Spleen (tissue), 7 donors: Measurements from ENCODE around the gene MYO5A.

Experiments used
- CTCF ChIP-seq, 11 experiments: fragments of 200-600 bp in 7 of 11; fragments of 450-650 bp in 4 of 11; sonication (generic) in 4 of 11; IDR thresholded peaks in 8 of 11; conservative IDR thresholded peaks in 3 of 11; 1 replicate in 7 of 11; 2 replicates in 4 of 11; pipeline versions ENCODE4 v1.4.0 to v1.8.0; 2016 to 2021; ENCODE audit warnings: antibody characterized with exemption in 11 of 11, inconsistent platforms in 4 of 11, mild to moderate bottlenecking in 1 of 11
- POLR2A ChIP-seq, 3 donors: fragments of 450-650 bp; IDR thresholded peaks; one replicate each; pipeline ENCODE4 v1.5.1; 2017; ENCODE audit warnings: antibody characterized with exemption in 3 of 3, mild to moderate bottlenecking in 1 of 3
- POLR2AphosphoS5 ChIP-seq, 3 donors: sonication (generic); formaldehyde crosslinking; IDR thresholded peaks; one replicate each; pipeline ENCODE4 v1.5.1; 2017; ENCODE audit warnings: antibody characterized with exemption in 3 of 3
- donor health status: DM: no; HTN: no; CAD: no; lungs with moderate emphysema.
- donor health status: DM: no; HTN: no; CAD: no.
- donor health status: DM: no; HTN: no; CAD: no.

GRCh38 chr15:52417521-52417920 is 111.2 kb downstream of the MYO5A start:
- TF ChIP-seq CTCF (IDR thresholded peaks at IDR 0.05 in 8 of 11, conservative IDR thresholded peaks at IDR 0.05 in 3 of 11) (no peak), POLR2A (IDR thresholded peaks at IDR 0.05) (no peak), POLR2AphosphoS5 (IDR thresholded peaks at IDR 0.05) (no peak)
